ENCODE results near the gene POU2AF3. TPM values are rescaled to one million over a fixed set of nuclear protein-coding genes. Genes with fewer than 3 reads are reported as not detected.
A peak's percentile ranks its signal among the peaks of the same experiment; 100 is the strongest.

POU2AF3 gene
- total and polyA plus RNA-seq, 10 of the 15 experiments (the other 5 are each of a cell fraction or from before 2014, with no cell fraction given): 0.17 TPM; not detected in 8

DNA sequence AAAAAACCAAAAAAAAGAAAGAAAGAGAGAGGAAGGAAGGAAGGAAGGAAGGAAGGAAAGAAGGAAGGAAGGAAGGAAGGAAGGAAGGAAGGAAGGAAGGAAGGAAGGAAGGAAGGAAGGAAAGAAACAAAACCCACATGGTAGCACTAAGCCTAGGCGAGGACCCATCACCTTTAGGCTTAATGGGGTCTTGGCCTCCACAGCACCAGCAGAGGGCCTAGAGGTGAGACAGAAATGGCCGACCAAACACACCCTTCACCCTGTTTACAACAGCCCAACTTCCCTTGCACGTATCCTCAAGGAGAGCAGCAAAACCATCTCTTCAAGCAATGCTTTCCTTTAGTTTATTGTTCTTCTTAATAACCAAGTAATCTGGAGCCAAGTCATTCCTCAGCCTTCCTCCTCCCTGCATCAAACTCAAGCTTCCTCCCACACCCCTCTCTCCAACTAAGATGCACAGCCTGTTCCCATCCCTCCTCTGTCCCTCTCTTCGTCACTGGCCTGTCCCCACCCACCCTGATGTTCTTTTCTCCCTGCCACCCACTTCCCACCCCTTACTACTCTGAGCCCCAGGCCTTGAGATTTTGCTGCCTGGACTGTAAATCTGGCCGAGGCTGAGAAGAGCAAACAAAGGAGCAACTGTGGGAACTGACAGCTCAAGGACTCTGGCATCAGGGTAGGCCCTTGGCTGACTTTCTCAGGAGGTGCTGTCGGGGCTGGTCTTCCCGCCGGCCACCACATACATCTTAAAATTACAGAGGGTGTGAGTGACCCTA is 54.8 kb downstream of the POU2AF3 start:
- ChIA-PET CTCF (no interaction called here), SMC1A (ENCODE audit: uncharacterized antibody, unreplicated experiment) (interaction anchor here (0.8 to 32.6 kb wide), 4 partner anchors 11 to 64 kb away, joined by 3 to 972 read pairs (median 6); no protein-coding TSS in a partner anchor), POLR2A (no interaction called here), RAD21 (ENCODE audit: unreplicated experiment) (no interaction called here)
- Histone ChIP-seq H3K27me3 (replicated peaks in 1 of 2; ENCODE audit: control insufficient read depth in 2 of 2, insufficient read depth in 2 of 2, low read length in 1 of 2) (no peaks in the 10 kb centered on the region), H3K9me3 (replicated peaks; ENCODE audit: control insufficient read depth, insufficient read depth, low read length) (no peaks in the 10 kb centered on the region), H3K36me3 (ENCODE audit: control insufficient read depth in 2 of 2, insufficient read depth in 2 of 2, low read length in 1 of 2) (peaks cover 25 to 49% of the 10 kb centered on the region in 2 experiments), H3K9ac (ENCODE audit: control insufficient read depth, insufficient read depth, low read length) (no peak overlapping the region), H4K20me1 (ENCODE audit: control insufficient read depth, insufficient read depth) (no peaks in the 10 kb centered on the region), H3K4me2 (ENCODE audit: control insufficient read depth, insufficient read depth) (no peak overlapping the region), H2AFZ (ENCODE audit: control insufficient read depth, low read depth, low read length) (no peak overlapping the region), H3K4me1 (ENCODE audit: control insufficient read depth, insufficient read depth, low read length) (peaks cover 5% of the 10 kb centered on the region; the same call in 1 of the 2 replicates), H3K27ac (ENCODE audit: control insufficient read depth, insufficient read depth) (no peak overlapping the region), H3K4me3 (no peak overlapping the region), H3K79me2 (ENCODE audit: control insufficient read depth, insufficient read depth, low read length) (no peaks in the 10 kb centered on the region)
- FAIRE-seq: no peak
- in situ Hi-C loops (cut with MboI): no loop called here
- TF ChIP-seq POLR2A (IDR thresholded peaks at IDR 0.05; ENCODE audit: low read depth, low read length): no peak
- TF ChIP-seq YY1 (IDR thresholded peaks at IDR 0.05; ENCODE audit: low read depth, low read length): peak; percentile 68
- no peak for TF ChIP-seq ZNF384 (IDR thresholded peaks at IDR 0.05; ENCODE audit: borderline replicate concordance, low read depth, low read length)
- TF ChIP-seq POU2F2 (IDR thresholded peaks at IDR 0.05; ENCODE audit: borderline replicate concordance, low read depth, low read length): no peak
- 0 out of 2 replicates have a peak, but pooled peaks have one; percentile 11 for TF ChIP-seq IKZF1 (conservative IDR thresholded peaks at IDR 0.05)
- no peak for TF ChIP-seq EP300 (IDR thresholded peaks at IDR 0.05; ENCODE audit: borderline replicate concordance in 1 of 2, control insufficient read depth in 1 of 2, low read depth in 2 of 2, low read length in 2 of 2)
- no peak for TF ChIP-seq MTA3 (IDR thresholded peaks at IDR 0.05; ENCODE audit: borderline replicate concordance, low read length)
- no peak for TF ChIP-seq PAX5 (IDR thresholded peaks at IDR 0.05; ENCODE audit: borderline replicate concordance, low read depth, low read length)
- TF ChIP-seq EGR1 (IDR thresholded peaks at IDR 0.05; ENCODE audit: borderline replicate concordance in 1 of 2, low read depth in 2 of 2, low read length in 2 of 2): no peak
- 0 out of 2 replicates have a peak, but pooled peaks have one; percentile 3 for TF ChIP-seq RAD21 (IDR thresholded peaks at IDR 0.05; ENCODE audit: insufficient read depth, low read depth, low read length)
- TF ChIP-seq ATF7 (IDR thresholded peaks at IDR 0.05; ENCODE audit: low read depth): 0 out of 2 replicates have a peak, but pooled peaks have one; percentile 13
- peak in 1 of 2 experiments; percentile 93; a peak in 2 of 4 replicates for TF ChIP-seq ETV6 (conservative IDR thresholded peaks at IDR 0.05 in 1 of 2, IDR thresholded peaks at IDR 0.05 in 1 of 2; ENCODE audit: borderline replicate concordance in 1 of 2, low read depth in 1 of 2)
- TF ChIP-seq SREBF1 (IDR thresholded peaks at IDR 0.05; ENCODE audit: low read length): no peak
- BruUV-seq (replicated peaks): TSS peak; percentile 64
- 0 out of 3 replicates have a peak, but pooled peaks have one; percentile 18 for ATAC-seq
- intact Hi-C loops (cut with micrococcal nuclease; ENCODE audit: unreplicated experiment): no loop called here
- 82% methylated on average over 8 of the region's 8 CpGs for WGBS (ENCODE audit: insufficient coverage, insufficient replicate concordance, low lambda C conversion rate, missing lambda C conversion rate)
- no peak for DNase-seq (ENCODE audit: low read depth, low spot score)
